HG03378 (cell line): ENCODE data around the gene NFE2L3.
"Not testable (repeated sequence)": the region's sequence is repeated elsewhere in the genome, so short reads cannot be mapped to it uniquely, and the experiment has no call there.

ENCODE experiments used
- ATAC-seq: cut with Tn5 transposase; IDR thresholded peaks from one replicate; pipeline ENCODE4 v1.9.1; 2021; ENCODE audit warnings: mild to moderate bottlenecking, moderate library complexity; ENCODE audit not compliant: unreplicated experiment

Gene NFE2L3

DNA sequence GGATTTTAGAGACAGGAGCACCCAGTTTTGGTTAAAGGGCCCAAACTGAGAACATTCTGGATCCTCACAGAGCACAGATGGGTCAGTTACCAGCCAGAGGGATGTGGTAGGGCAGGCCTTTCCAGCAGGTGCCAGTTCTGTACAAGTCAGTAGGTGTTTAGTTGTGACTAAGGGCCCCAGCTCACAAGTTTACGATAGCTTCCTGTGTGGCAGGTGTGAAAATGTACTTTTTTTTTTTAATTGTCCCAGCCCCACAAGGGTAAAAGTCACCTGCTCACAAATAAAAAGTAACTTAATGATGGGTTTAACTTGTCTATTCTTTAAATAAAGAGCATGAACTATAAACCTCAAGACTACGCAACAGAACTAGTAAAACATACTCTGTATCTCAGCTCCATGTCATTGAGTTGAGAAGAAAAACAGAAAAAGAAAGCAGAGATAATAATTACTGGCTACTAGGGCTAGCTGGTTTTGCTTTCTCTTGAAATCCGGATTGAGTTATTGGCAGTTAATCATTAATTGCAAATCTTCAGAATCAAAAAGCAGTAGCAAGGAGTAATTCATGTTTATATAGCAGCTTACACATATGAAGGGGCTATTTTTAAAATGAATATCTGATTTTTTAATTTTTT lies 15.4 kb downstream of the NFE2L3 start:
- ATAC-seq, result no peak

DNA sequence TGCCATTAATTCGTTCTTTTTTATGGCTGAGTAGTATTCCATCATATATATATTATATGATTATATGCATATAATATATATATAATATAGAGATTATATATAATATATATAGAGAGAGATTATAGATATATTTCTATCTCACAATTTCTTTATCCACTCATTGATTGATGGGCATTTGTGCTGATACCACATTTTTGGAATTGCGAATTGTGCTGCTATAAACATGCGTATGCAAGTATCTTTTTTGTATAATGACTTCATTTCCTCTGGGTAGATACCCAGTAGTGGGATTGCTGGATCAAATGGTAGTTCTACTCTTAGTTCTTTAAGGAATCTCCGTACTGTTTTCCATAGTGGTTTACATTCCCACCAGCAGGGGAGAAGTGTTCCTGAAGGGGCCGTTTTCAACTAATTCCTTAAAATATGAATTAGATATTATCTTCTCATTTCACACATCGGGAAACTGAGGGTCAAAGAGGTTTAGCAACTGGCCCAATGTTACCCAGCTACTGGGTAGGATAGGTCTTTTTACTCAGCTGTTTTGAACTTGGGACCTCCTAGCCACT lies 16.5 kb downstream of the NFE2L3 start:
- ATAC-seq, result no peak

DNA sequence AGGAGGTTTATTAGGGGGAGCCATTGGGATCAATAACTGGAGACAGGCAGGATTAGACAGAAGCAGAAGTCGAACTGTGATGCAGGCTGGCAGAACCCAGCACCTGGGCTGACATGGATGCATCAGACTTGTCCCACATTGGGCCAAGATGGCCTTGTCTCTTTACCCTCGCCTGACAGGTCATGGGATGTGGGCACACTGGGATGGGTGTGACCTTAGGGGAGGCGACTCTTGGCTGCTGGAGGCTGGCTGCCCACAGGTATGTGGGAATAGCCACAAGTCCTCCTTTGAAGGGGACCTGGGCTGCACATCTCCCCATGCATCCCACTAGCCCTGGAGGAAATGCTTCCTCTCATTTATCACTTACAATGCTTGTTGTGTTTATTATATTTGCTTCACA lies 17.3 kb downstream of the NFE2L3 start:
- ATAC-seq, result no peak

DNA sequence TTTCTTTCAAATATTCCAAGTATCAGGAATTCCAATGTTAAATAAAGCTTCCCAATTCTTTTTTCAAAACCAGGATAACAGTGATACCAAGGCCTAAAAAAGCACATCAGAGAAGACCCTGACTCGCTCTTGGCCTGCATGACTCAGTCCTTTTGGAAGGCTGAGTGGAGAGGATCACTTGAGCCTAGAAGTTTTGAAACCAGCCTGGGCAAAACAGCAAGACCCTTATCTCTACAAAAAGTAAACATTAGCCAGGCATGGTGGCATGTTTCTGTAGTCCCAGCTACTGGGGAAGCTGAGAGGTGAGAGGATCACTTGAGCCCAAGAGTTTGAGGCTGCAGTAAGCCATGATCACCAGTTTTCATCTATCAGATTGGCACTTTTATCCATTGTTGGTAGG lies 18.7 kb downstream of the NFE2L3 start:
- no peak for ATAC-seq

DNA sequence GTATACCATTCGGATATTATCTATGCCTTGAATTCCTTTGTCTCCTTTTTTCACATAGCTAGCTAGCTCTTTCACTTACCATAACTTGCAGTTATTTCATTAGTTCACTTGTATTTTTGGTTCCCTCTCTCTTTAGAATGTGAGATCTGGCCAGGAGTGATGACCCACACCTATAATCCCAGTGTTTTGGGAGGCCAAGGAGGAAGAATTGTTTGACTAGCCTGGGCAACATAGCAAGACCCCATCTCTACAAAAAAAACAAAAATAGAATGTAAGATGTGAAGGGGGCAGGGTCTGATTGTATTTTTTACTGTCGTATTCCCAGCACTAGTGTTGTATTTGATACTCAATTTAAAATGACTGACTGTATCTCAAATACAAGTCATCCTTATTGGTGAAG lies 19.6 kb downstream of the NFE2L3 start:
- no peak for ATAC-seq

DNA sequence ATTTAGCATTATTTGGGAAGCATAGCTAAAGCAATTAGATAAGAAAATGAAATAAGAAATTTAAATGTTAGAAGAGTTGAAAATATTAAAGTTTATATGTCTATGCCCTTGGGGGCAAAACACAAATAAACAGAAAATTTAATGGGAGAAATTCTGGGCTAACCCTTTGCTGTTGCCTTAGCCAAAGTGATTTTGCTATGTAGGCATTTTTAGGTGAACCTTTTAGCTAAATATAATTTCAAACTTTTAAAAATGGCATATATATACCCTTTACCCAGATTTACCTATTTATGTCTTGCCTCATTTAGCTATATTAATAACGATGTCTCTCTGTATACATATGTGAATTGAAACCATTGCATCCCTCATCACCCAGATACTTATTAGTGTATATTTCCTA lies 20.1 kb downstream of the NFE2L3 start:
- no peak for ATAC-seq

DNA sequence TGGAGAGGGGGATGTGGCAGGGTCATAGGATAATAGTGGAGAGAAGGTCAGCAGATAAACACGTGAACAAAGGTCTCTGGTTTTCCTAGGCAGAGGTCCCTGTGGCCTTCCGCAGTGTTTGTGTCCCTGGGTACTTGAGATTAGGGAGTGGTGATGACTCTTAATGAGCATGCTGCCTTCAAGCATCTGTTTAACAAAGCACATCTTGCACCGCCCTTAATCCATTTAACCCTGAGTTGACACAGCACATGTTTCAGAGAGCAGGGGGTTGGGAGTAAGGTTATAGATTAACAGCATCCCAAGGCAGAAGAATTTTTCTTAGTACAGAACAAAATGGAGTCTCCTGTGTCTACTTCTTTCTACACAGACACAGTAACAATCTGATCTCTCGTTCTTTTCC lies 23.9 kb downstream of the NFE2L3 start:
- ATAC-seq, result not testable (repeated sequence)

DNA sequence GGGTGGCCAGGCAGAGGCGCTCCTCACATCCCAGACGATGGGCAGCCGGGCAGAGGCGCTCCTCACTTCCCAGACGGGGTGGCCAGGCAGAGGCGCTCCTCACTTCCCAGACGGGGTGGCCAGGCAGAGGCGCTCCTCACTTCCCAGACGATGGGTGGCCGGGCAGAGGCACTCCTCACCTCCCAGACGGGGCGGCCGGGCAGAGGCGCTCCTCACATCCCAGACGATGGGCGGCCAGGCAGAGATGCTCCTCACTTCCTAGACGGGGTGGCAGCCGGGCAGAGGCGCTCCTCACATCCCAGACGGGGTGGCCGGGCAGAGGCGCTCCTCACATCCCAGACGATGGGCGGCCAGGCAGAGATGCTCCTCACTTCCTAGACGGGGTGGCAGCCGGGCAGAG lies 24.7 kb downstream of the NFE2L3 start:
- not testable (repeated sequence) for ATAC-seq

DNA sequence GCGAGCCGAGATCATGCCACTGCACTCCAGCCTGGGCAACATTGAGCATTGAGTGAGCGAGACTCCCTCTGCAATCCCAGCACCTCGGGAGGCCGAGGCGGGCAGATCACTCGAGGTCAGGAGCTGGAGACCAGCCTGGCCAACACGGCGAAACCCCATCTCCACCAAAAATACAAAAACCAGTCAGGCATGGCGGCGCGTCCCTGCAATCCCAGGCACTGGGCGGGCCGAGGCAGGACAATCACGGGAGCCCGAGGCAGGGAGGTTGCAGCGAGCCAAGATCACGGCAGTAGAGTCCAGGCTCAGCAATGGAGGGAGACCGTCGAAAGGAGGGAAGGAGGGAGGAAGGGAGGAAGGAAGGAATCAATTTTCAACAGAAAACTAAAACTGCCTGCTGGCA lies 25.3 kb downstream of the NFE2L3 start:
- not testable (repeated sequence) for ATAC-seq

DNA sequence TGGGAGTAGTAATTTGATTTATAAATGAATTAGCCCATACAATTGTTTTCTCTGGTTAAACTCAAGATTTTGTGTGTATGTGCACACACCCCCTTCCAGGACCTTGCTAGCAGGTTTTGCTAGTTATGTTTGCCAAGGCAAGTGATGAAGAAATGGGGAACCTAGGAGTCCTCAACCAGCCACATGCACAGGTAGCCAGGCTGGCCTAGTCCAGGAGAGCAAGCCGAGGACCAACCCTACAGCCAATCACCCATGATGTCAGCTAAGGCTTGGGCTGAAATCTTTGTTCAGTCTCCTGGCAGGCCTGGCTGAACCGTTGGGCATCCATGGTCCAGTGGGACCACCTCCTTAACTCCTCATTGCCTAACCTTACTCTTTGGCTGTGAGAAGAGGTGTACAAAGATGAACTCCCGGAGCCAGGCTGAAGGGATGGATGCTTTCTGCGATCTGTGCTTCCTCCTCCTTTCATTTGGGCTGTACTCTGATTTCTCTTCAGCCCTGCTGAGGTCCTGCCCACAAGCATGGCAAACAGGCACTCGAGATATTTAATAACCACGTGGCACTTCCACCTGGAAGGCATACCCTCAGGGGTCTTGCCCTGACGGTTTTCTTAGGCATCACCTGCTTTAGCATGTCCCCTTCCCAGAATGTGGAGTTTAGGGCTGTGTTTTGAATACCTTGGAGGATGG lies 26.4 kb downstream of the NFE2L3 start:
- ATAC-seq, result no peak

DNA sequence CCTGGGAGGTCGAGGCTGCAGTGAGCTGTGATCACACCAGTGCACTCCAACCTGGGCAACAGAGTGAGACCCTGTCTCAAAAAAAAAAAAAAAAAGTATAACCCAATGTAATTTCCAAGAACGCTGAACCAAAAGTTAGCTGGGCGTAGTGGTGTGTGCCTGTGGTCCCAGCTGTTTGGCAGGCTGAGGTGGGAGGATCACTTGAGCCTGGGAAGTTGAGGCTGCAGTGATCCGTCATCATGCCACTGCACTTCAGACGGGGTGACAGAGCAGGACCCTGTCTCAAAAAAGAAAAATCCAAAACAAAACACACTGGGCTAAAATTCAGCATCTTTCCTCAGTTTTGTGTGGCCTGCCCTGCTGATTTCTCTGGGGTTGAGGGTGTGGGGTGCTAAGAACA lies 27.4 kb downstream of the NFE2L3 start:
- no peak for ATAC-seq

DNA sequence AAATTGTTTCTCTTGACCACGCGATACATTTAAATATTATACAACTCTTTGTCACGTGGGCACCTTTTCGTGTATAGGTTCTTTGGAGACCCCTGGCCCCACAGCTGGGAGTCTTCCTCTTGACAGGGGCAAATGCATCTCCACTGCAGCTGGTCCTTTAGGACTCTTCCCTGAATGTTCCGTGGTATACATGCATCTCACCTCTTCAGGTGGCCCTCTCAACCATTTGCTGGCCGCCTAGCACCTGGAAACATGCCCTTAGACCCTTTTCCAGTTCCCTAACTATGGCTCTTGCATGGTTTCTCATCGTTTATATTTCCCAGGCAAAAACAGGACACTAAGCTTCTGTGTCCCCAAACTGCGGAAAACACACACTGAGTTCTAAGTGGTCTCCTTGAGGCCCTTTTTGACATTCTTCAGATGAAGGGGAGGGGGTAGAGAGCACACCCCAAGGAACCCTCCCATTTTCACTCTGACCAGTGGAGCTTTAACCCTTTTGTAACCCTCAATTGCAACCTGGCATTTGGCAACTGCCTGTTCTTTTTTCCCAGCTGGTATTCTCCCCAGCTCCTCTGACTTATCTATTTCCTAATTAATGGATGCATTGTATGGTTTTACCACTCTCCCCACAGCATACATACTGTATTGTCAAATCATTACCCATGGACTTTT lies 28.0 kb downstream of the NFE2L3 start:
- no peak for ATAC-seq

DNA sequence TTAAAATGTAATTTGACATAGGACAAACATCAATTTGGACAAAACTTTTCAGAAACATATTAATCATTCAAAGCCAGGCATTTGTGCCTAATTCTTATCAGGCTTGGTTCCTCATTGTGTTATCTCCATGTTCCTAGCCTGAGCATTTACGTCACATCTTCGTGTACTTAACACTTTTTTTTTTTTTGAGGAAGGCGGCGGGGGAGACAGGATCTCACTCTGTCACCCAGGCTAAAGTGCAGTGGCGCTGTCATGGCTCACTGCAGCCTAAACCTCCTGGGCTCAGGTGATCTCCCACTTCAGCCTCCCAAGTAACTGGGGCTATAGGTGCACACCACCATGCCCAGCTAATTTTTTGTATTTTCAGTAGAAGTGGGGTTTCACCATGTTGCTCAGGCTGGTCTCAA lies 28.8 kb downstream of the NFE2L3 start:
- no peak for ATAC-seq

DNA sequence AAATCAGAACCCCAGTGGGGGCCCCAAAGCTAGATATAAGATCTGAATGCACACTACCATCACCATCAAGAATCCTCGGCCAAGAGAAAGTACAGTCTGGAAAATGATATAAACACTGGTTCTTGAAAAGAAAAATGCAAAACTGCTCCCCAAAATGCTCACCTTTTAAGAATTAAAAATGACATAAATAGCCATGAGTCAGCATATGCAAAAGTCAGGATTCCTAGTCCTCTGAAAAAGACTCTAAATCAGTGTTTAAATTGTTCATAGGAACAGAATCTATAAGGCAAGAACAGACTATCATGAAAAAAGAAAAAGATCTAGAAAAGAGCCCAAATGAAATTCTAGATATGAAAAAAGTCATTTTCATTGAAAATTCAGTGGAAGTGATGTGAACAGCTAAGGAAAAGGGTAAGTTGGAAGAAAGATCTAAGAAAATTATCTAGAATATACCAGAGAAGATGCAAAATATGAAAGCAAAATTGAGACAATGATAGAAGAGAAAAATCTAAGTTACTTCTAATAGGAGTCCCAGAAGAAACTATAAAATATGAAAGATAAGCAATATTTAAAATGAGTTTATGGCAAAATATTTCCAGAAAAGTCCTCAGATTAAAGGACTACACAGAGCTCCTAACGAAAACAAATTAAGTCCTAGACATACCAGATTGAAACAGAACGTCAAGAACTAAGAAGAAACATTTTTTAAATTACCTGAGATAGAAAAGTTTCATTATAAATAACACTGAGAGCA lies 29.7 kb downstream of the NFE2L3 start:
- ATAC-seq, result no peak

DNA sequence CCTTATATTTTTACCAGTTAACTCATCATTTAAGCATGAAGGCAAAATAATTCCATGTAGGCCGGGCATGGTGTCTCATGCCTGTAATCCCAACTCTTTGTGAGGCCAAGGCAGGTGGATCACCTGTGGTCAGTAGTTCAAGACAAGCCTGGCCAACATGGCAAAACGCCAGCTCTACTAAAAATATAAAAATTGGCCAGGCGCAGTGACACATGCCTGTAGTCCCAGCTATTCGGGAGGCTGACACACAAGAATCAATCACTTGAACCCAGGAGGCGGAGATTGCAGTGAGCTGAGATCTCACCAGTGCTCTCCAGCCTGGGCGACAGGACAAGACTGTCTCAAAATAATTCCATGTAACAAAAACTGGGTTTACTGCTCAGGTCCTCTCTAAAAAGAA lies 30.3 kb downstream of the NFE2L3 start:
- ATAC-seq, result no peak

DNA sequence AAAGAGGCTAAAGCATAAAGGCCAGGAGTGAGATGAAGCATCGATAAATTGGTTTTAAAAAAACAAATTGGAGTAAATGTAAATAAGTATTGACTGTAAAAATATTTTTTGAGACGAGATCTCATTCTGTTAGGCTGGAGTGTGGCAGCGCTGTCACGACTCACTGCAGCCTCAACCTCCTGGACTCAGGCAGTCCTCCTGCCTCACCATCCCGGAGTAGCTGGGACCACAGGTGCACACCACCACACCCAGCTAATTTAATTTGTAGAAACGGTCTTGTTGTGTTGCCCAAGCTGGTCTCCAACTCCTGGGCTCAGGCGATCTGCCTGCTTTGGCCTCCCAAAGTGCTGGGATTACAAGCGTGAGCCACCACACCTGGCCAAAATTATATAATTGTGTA lies 30.7 kb downstream of the NFE2L3 start:
- no peak for ATAC-seq

DNA sequence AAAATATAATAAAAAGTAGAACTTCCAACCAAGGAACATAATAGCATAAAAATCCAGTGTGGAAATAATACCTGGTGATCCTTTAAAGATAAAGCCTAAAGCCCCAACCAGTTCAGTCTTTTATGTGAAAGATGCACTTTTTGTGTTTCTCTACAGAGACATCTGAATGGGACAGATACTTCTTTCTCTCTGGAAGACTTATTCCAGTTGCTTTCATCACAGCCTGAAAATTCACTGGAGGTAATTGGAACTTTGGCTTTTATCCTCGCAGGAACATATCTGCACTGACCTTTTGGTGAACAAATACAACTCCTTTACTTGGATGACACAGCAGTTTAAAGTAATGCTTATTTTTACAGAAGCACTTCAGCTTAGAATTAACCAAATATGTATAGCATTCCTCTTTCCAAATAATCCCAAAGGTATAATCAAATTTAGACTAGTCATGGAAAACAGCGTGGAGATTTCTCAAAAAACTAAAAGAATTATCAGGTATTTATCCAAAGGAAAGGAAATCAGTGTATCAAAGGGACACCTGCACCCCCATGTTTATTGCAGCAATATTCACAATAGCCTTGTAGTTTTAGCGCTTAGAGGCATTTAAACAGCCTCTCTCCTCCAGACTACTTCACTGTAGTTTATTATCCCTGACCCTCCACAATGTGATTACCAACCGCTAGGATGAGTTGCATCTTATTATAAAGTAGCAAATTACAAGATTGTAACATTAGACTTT lies 31.7 kb downstream of the NFE2L3 start:
- ATAC-seq, result no peak

DNA sequence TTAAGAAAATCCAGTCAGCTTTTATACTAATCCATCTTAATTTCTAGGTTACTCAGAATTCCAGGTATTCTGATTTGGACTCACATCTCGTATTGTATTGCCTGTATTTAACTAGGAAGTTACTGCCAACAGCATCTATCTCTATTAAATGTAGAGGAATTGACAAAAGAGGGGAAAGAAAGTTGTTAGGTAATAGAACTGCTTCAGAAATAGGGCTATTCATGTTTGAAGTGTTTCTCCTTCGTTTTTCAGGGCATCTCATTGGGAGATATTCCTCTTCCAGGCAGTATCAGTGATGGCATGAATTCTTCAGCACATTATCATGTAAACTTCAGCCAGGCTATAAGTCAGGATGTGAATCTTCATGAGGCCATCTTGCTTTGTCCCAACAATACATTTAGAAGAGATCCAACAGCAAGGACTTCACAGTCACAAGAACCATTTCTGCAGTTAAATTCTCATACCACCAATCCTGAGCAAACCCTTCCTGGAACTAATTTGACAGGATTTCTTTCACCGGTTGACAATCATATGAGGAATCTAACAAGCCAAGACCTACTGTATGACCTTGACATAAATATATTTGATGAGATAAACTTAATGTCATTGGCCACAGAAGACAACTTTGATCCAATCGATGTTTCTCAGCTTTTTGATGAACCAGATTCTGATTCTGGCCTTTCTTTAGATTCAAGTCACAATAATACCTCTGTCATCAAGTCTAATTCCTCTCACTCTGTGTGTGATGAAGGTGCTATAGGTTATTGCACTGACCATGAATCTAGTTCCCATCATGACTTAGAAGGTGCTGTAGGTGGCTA lies 32.5 kb downstream of the NFE2L3 start:
- ATAC-seq, result not testable (repeated sequence)

DNA sequence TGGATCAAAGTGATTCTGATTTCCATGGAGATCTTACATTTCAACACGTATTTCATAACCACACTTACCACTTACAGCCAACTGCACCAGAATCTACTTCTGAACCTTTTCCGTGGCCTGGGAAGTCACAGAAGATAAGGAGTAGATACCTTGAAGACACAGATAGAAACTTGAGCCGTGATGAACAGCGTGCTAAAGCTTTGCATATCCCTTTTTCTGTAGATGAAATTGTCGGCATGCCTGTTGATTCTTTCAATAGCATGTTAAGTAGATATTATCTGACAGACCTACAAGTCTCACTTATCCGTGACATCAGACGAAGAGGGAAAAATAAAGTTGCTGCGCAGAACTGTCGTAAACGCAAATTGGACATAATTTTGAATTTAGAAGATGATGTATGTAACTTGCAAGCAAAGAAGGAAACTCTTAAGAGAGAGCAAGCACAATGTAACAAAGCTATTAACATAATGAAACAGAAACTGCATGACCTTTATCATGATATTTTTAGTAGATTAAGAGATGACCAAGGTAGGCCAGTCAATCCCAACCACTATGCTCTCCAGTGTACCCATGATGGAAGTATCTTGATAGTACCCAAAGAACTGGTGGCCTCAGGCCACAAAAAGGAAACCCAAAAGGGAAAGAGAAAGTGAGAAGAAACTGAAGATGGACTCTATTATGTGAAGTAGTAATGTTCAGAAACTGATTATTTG lies 33.3 kb downstream of the NFE2L3 start:
- ATAC-seq, result no peak
